Fibroblast of mammary gland (primary cell): ENCODE data around the gene IFRD1.
"Not testable (repeated sequence)": the region's sequence is repeated elsewhere in the genome, so short reads cannot be mapped to it uniquely, and the experiment has no call there.

Experiments
- DNase-seq: peaks from one replicate; pipeline ENCODE4 v3.0.0-alpha.2; 2010; ENCODE audit warnings: low read depth
- H3K4me3 ChIP-seq: 2 replicates; pipeline ENCODE4 v1.5.1; 2011; ENCODE audit warnings: low read depth, mild to moderate bottlenecking, low read length, moderate library complexity; ENCODE audit not compliant: control insufficient read depth
- TF ChIP-seq, protein P1 (sequence below): conservative IDR thresholded peaks from 2 replicates; pipeline ENCODE4 v1.5.1; 2011; ENCODE audit warnings: low read depth, low read length, inconsistent platforms; ENCODE audit not compliant: control insufficient read depth, insufficient read depth

The IFRD1 gene

DNA sequence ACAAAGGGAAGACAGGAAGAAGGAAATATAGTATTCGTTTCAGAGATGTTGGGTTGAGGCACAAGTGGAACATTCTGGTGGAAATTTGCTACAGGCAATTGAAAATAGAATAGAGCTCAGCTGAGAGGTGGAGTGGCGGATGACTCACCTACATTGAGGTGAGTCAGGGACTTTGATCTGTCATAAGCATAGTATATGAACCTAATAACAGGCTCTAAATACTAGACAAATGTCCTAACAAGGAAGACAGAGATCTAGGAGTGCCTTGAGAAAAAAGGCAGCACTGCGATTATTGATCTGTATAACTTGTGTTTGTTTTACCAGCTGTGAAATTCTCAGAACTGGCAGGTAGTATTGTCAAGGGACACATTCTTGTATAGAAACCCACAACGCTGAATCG, 907 bp upstream of the IFRD1 start:
- peak overlapping the region; percentile 98 for H3K4me3 ChIP-seq
- DNase-seq, result peak; percentile 49
- TF ChIP-seq, protein P1, sequence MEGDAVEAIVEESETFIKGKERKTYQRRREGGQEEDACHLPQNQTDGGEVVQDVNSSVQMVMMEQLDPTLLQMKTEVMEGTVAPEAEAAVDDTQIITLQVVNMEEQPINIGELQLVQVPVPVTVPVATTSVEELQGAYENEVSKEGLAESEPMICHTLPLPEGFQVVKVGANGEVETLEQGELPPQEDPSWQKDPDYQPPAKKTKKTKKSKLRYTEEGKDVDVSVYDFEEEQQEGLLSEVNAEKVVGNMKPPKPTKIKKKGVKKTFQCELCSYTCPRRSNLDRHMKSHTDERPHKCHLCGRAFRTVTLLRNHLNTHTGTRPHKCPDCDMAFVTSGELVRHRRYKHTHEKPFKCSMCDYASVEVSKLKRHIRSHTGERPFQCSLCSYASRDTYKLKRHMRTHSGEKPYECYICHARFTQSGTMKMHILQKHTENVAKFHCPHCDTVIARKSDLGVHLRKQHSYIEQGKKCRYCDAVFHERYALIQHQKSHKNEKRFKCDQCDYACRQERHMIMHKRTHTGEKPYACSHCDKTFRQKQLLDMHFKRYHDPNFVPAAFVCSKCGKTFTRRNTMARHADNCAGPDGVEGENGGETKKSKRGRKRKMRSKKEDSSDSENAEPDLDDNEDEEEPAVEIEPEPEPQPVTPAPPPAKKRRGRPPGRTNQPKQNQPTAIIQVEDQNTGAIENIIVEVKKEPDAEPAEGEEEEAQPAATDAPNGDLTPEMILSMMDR, result no peak

DNA sequence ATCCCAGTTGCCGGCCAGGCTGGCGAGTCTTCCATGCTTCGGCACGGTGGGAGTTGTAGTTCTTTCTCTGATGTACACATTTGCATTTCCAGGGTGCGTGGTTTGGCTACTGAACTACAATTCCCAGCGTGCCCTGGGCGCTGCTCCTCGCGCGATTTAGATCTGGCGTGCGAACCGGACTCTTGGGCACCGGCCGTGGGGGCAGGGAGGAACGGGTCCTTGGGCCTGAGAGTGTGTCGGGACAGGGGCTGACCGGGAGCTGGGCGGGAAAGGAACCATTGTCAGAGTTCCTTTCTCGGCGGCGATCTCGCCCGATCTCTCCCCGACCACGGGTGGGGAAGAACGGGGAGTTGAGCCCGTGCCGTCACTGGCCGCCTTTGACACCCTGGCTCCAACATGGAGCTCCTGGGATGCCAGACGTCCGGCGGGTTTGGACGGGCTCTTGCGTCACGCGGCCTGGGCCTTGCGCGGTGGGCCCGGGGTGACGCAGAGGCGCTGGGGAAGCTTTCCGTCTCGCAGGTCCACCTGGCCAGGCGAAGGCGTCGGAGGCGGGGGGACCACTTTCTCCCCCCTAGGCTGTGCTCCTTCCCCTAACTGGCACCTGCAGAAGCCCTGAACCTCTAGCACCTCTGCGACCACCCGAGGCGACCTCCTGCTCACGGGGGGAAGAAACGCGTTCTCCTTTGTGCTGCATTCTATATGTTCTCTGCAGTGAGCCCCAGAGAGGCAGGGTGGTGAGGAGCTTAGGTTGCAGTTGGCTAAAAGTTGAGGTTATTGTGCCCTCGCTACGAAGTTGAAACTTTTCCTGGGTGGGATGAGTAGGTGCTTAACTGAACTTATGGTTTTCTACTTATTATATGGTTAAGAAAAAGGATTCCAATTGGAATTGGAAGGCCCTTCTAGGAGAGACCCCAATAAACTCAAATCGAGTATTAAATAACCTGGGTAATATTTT, 824 bp downstream of the IFRD1 start:
- peak; percentile 97 for DNase-seq
- TF ChIP-seq, protein P1, result no peak
- H3K4me3 ChIP-seq, result peak overlapping the region; percentile 98

DNA sequence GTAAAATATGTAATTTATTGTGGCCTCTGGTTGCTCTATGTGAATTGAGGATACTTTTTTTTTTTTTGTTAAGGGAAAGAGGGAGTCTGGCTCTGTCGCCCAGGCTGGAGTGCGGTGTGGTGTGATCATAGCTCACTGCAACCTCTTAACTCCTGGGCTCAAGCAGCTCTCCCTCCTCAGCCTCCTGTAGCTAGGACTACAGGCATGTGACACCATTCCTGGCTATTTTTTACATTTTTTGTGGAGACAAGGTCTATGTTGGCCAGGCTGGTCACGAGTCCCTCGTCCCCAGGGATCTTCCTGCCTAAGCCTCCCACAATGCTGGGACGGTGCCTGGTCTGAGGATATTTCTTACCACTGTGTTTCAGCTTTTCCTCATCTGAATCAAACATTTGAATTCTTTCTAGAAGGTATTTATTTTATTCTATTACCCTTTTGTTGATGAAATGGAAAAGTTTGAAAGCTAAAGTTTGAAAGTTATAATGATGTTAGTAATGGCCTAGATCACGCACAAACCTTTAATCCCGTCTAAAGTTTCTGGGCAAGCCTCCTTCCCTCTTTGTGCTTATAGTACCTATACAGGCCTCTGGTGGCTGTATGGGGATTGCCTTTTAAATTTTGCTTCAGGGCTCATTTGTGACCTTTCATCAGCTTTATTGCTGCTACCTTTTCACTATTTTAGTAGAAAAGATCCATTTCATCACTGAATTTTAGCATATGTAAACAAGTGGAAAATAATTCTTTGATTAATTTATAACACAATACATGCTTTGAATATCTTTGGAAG, 2.0 kb downstream of the IFRD1 start:
- TF ChIP-seq, protein P1, result peak; percentile 28
- peak; percentile 67 for DNase-seq
- H3K4me3 ChIP-seq, result peak overlapping the region; percentile 98

DNA sequence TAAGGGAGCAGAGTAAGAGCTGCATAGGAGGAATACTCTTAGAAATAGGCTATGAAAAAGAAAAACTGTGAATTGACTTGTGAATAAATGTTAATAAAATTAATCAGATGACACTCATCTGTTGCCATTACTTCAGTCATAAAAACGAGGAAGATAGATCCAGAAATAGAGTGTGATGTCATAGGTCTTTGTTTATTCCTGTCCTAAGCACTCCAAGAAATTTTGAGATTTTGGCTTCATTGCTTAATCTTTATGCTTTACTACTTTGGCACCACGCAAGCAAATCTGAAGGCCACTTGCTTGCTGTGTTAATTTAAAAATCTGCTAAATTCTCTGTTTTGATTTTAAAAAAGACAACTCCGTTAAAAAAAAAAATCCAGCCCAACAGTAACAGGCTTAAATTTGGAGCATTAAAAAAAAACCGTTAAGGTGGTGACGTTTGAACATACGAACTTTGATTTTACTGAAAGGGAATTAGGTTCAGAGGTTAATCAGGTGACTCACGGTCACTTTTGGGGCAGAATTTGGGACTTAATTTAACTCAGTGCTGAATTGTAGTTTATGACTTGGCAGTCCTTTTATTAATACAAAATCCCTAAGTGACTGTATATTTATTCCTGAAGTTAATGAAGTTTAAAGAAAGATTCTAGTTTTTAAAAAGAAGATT, 3.4 kb downstream of the IFRD1 start:
- TF ChIP-seq, protein P1, result no peak
- DNase-seq, result peak; percentile 84
- H3K4me3 ChIP-seq, result no peak overlapping the region

DNA sequence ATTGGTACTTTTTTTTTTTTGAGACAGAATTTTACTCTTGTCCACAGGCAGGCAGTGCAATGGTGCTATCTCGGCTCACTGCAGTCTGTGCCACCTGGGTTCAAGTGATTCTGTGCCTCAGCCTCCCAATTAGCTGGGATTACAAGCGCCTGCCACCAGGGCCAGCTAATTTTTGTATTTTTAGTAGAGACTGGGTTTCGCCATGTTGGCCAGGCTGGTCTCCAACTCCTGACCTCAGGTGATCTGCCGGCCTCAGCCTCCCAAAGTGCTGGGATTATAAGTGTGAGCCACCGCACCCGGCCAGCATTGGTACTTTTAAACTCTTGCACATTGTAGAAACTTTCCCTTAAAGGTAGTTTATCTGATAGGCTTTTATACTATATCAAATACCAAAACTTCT, 3.9 kb downstream of the IFRD1 start:
- H3K4me3 ChIP-seq, DNase-seq: not testable (repeated sequence)

DNA sequence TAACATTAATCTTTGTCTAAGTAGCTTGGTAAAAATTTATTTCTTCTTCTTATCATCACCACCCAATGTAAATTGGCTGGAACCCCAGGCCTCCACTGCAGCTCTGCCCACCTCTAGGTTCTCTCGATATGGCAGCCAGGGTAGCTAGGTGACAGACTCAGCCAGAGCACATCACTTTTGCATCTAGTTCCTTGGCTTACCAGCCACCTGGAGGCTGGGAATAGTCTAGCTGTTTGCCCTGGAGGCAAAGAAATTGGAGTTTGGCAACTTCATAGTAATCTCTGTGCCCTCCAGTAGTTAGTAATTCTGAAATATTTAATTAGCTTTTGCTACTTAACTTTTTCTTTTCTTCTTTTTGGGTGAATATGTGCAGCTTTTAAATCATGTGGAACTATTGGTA, 9.4 kb downstream of the IFRD1 start:
- TF ChIP-seq, protein P1, result no peak
- DNase-seq, result no peak
- no peak overlapping the region for H3K4me3 ChIP-seq
